CD4-positive, alpha-beta T cell (primary cell): ENCODE measurements around the gene MEI1. TPM values are rescaled to one million over a fixed set of nuclear protein-coding genes. Genes with fewer than 3 reads are reported as not detected.

Experiments
- ATAC-seq: fragments of 200-7000 bp; cut with Tn5 transposase; one replicate; pipeline ENCODE4 v1.10.0; 2022; ENCODE audit warnings: mild to moderate bottlenecking; ENCODE audit not compliant: poor library complexity
- CTCF ChIA-PET: fragments of 350-600 bp; sonication (Branson Sonifier 250); formaldehyde crosslinking; loops from one replicate; lab custom pipeline; 2021; ENCODE audit warnings: antibody characterized with exemption, inconsistent platforms; lab: Charles Lee
- POLR2A ChIA-PET: fragments of 350-600 bp; sonication (Branson Sonifier 250); formaldehyde crosslinking; loops from one replicate; lab custom pipeline; 2021; ENCODE audit warnings: antibody characterized with exemption, inconsistent platforms; lab: Charles Lee
- DNase-seq, 14 experiments: peaks; one replicate each; pipeline ENCODE4 v3.0.0-alpha.2; 2013 to 2020; ENCODE audit warnings: mixed read lengths in 2 of 14
- H3K27ac ChIP-seq, 2 donors: one replicate each; pipeline versions ENCODE4 v1.5.1 to v1.7.0; 2013; ENCODE audit warnings: low read length in 2 of 2, low read depth in 1 of 2, mild to moderate bottlenecking in 1 of 2
- H3K27me3 ChIP-seq, 2 experiments: 1 replicate in 1 of 2; 2 replicates in 1 of 2; pipeline versions ENCODE4 v1.6.1 to v1.7.0; 2013; ENCODE audit warnings: low read length in 2 of 2, control low read depth in 1 of 2, mild to moderate bottlenecking in 1 of 2, moderate library complexity in 1 of 2; ENCODE audit not compliant: insufficient read depth in 2 of 2, control insufficient read depth in 1 of 2
- H3K36me3 ChIP-seq: one replicate; pipeline ENCODE4 v1.6.1; 2013; ENCODE audit warnings: low read length, control low read depth; ENCODE audit not compliant: insufficient read depth
- H3K4me1 ChIP-seq: one replicate; pipeline ENCODE4 v1.6.1; 2013; ENCODE audit warnings: low read length, control low read depth; ENCODE audit not compliant: insufficient read depth
- H3K4me3 ChIP-seq: one replicate; pipeline ENCODE4 v1.5.1; 2013; ENCODE audit warnings: mild to moderate bottlenecking, low read length, moderate library complexity
- H3K9me3 ChIP-seq, 2 experiments: 1 replicate in 1 of 2; 2 replicates in 1 of 2; pipeline versions ENCODE4 v1.6.1 to v1.7.0; 2013; ENCODE audit warnings: low read length in 2 of 2, mild to moderate bottlenecking in 2 of 2, control low read depth in 1 of 2, moderate library complexity in 1 of 2; ENCODE audit not compliant: control insufficient read depth in 1 of 2, insufficient read depth in 1 of 2
- H3K27ac Mint-ChIP-seq: one replicate; pipeline ENCODE4 v1.8.0; 2020; ENCODE audit warnings: mixed read lengths
- H3K27me3 Mint-ChIP-seq: one replicate; pipeline ENCODE4 v1.8.0; 2021; ENCODE audit warnings: mixed read lengths
- H3K36me3 Mint-ChIP-seq: one replicate; pipeline ENCODE4 v1.8.0; 2021; ENCODE audit warnings: low read depth, mixed read lengths
- H3K4me1 Mint-ChIP-seq: one replicate; pipeline ENCODE4 v1.8.0; 2021; ENCODE audit warnings: low read depth, mixed read lengths
- H3K4me3 Mint-ChIP-seq: one replicate; pipeline ENCODE4 v1.8.0; 2020; ENCODE audit warnings: mild to moderate bottlenecking, mixed read lengths
- H3K9me3 Mint-ChIP-seq: one replicate; pipeline ENCODE4 v1.8.0; 2020; ENCODE audit warnings: mixed read lengths
- CTCF ChIP-seq: fragments of 200-600 bp; IDR thresholded peaks from one replicate; pipeline ENCODE4 v1.8.0; 2022; ENCODE audit warnings: antibody characterized with exemption, mild to moderate bottlenecking
- intact Hi-C, 2 experiments: fragments of 100-400 bp; cut with DNase I in 1 of 2; cut with micrococcal nuclease in 1 of 2; formaldehyde crosslinking; loops; one replicate each; pipeline versions ENCODE4 v1.15.1 to v1.9.0; 2023 to 2025; cut with DNase I, micrococcal nuclease
- total RNA-seq, 174 experiments: library from RNA in 2 of 174; stranded (reverse) in 2 of 174; gene quantifications; one replicate each; pipeline ENCODE4 v1.2.3 and lab custom pipeline; 2021 to 2026

The MEI1 gene
- total RNA-seq, 2 experiments from 2014 or later: 64.4 to 81.0 TPM

GRCh38 chr22:41808400-41808799 is 109.1 kb downstream of the MEI1 start:
- POLR2A ChIA-PET: interaction anchor here (1.1 to 1.6 kb wide), 2 partner anchors 8 to 54 kb away, joined by 3 to 6 read pairs; partner anchors contain the start of gene CCDC134

GRCh38 chr22:41810022-41810421 is 110.7 kb downstream of the MEI1 start:
- peaks cover 43% of the 10 kb centered on the region for H3K36me3 Mint-ChIP-seq
- Histone ChIP-seq H3K27ac (no peak overlapping the region), H3K9me3 (no peaks in the 10 kb centered on the region), H3K4me1 (peaks cover 6% of the 10 kb centered on the region), H3K4me3 (no peak overlapping the region), H3K36me3 (peaks cover 50% of the 10 kb centered on the region), H3K27me3 (no peaks in the 10 kb centered on the region)
- H3K9me3 Mint-ChIP-seq: no peaks in the 10 kb centered on the region
- no peak for DNase-seq
- H3K27ac Mint-ChIP-seq: no peak overlapping the region
- H3K4me3 Mint-ChIP-seq: no peak overlapping the region
- peaks cover 10% of the 10 kb centered on the region for H3K4me1 Mint-ChIP-seq
- ChIA-PET POLR2A (interaction anchor here (1.6 kb wide), 1 partner anchor 10 kb away, joined by 6 read pairs; the partner anchor contains the start of gene CCDC134), CTCF (interaction anchor here (0.7 kb wide), 1 partner anchor 406 kb away, joined by 4 read pairs; no protein-coding TSS in a partner anchor)
- no peaks in the 10 kb centered on the region for H3K27me3 Mint-ChIP-seq
- intact Hi-C loops: no loop called here
- ATAC-seq: no peak
- TF ChIP-seq CTCF: no peak

More at GRCh38 chr22:41808400-41808799, 109.1 kb downstream of the MEI1 start:
- peaks cover 31% of the 10 kb centered on the region for H3K36me3 Mint-ChIP-seq
- Histone ChIP-seq H3K4me1 (peaks cover 6% of the 10 kb centered on the region), H3K27me3 (no peaks in the 10 kb centered on the region), H3K9me3 (no peaks in the 10 kb centered on the region), H3K4me3 (no peak overlapping the region), H3K36me3 (peaks cover 38% of the 10 kb centered on the region), H3K27ac (no peak overlapping the region)
- no peaks in the 10 kb centered on the region for H3K27me3 Mint-ChIP-seq
- intact Hi-C loops: no loop called here
- no peak for ATAC-seq
- H3K4me1 Mint-ChIP-seq: peaks cover 10% of the 10 kb centered on the region
- DNase-seq: no peak
- H3K4me3 Mint-ChIP-seq: no peak overlapping the region
- CTCF ChIA-PET: no interaction called here
- no peaks in the 10 kb centered on the region for H3K9me3 Mint-ChIP-seq
- no peak for TF ChIP-seq CTCF
- no peak overlapping the region for H3K27ac Mint-ChIP-seq

GRCh38 chr22:41812805-41813545 is 113.7 kb downstream of the MEI1 start:
- DNase-seq (no peak), ATAC-seq (no peak)
- POLR2A ChIA-PET: no interaction called here
- Histone ChIP-seq H3K9me3 (no peaks in the 10 kb centered on the region), H3K4me1 (peaks cover 3% of the 10 kb centered on the region), H3K27me3 (no peaks in the 10 kb centered on the region), H3K36me3 (peaks cover 63% of the 10 kb centered on the region), H3K4me3 (no peak overlapping the region), H3K27ac (no peak overlapping the region)
- Mint-ChIP-seq H3K27me3 (no peaks in the 10 kb centered on the region), H3K4me1 (peaks cover 10% of the 10 kb centered on the region), H3K27ac (no peak overlapping the region), H3K4me3 (no peak overlapping the region), H3K9me3 (no peaks in the 10 kb centered on the region), H3K36me3 (peaks cover 61% of the 10 kb centered on the region)
- CTCF ChIA-PET: no interaction called here
- intact Hi-C loops: no loop called here
- TF ChIP-seq CTCF: no peak
